Measurements from ENCODE around the gene SH2D1B.

SH2D1B gene

GRCh38 chr1:162347281-162347680 is 64.7 kb downstream of the SH2D1B start:
- TF ChIP-seq GABPA (IDR thresholded peaks at IDR 0.05; ENCODE audit: low read depth) (no peak), SPI1 (IDR thresholded peaks at IDR 0.05; ENCODE audit: borderline replicate concordance, low read depth) (no peak), REST (IDR thresholded peaks at IDR 0.05; ENCODE audit: insufficient replicate concordance, low read depth) (no peak), POLR2AphosphoS5 (IDR thresholded peaks at IDR 0.05; ENCODE audit: low read depth) (no peak), CTCF (IDR thresholded peaks at IDR 0.05; ENCODE audit: insufficient read depth, low read length) (no peak)
- Histone ChIP-seq H3K27ac (replicated peaks) (no peak overlapping the region), H3K27me3 (ENCODE audit: insufficient read depth, poor library complexity, severe bottlenecking) (no peaks in the 10 kb centered on the region), H3K4me3 (replicated peaks; ENCODE audit: insufficient read depth, low read length) (no peak overlapping the region)
- DNase-seq (ENCODE audit: low read depth in 1 of 2, low spot score in 1 of 2), result no peak
